Sigmoid colon (tissue), 4 donors: Measurements from ENCODE around the gene ANP32E.

Source experiments
- CTCF ChIP-seq, 4 experiments: fragments of 450-650 bp in 3 of 4; fragments of 200-600 bp in 1 of 4; IDR thresholded peaks; one replicate each; pipeline ENCODE4 v1.5.1; 2016 to 2019; ENCODE audit warnings: antibody characterized with exemption in 4 of 4, mild to moderate bottlenecking in 3 of 4, moderate library complexity in 2 of 4
- POLR2AphosphoS5 ChIP-seq, 4 donors: sonication (generic); formaldehyde crosslinking; IDR thresholded peaks; one replicate each; pipeline ENCODE4 v1.6.1; 2017; ENCODE audit warnings: antibody characterized with exemption in 4 of 4

- no peak for TF ChIP-seq CTCF (IDR thresholded peaks at IDR 0.05)
- TF ChIP-seq POLR2AphosphoS5 (IDR thresholded peaks at IDR 0.05): no peak
Observed at GRCh38 chr1:150207281-150207971, 28.5 kb downstream of the ANP32E start.
